ENCODE data around the gene PTPRN2. TPM values are rescaled to one million over a fixed set of nuclear protein-coding genes. Genes with fewer than 3 reads are reported as not detected.

Gene PTPRN2
- total and polyA plus RNA-seq, 9 of the 15 experiments (the other 6 are each of a cell fraction or from before 2014, with no cell fraction given): not detected

DNA sequence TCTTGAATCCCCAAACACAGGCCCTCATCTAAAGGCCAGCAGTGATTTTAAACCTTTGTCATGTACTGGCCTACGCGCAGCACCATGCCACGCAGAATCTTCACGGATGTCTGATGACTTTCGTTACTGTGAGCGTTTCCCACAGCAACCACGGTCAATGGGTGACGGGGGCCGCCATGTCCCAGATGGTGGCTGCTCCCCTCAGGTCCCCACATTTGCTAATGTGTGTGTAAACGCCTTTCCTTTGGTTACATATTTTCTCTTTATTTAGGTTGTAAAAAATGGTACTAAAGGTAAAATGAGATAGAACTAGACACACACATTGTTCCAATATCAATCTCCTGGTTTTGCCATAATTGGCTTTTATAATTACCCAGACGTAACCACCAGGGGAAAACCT lies 699.0 kb downstream of the PTPRN2 start (continued):
- TF ChIP-seq BRF1 (IDR thresholded peaks at IDR 0.05; ENCODE audit: borderline replicate concordance, extremely low read depth, insufficient read length): no peak

DNA sequence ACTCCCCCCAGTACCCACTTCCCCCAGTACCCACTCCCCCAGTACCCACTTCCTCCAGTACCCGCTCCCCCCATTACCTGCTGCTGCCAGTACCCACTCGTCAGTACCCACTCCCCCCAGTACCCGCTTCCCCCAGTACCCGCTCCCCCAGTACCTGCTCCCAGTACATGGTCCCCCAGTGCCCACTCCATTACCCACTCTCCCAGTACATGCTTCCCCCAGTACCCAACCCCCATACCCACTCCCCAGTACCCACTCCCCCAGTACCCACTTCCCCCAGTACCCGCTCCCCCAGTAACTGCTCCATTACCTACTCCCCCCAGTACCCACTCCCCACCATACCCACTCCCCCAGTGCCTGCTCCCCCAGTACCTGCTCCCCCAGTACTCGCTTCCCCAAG lies 700.2 kb downstream of the PTPRN2 start:
- intact Hi-C loops (cut with micrococcal nuclease) (no loop called here), in situ Hi-C loops (cut with MboI) (no loop called here)
- WGBS (ENCODE audit: insufficient coverage, low coverage, missing lambda C conversion rate): 0% methylated on average over 3 of the region's 6 CpGs
- ATAC-seq (no peak), FAIRE-seq (no peak), DNase-seq (ENCODE audit: extremely low read depth in 1 of 4, low spot score in 3 of 4) (no peak)
- ChIA-PET CTCF (ENCODE audit: low intra/inter-chr PET ratio) (no interaction called here), POLR2A (no interaction called here)
- TF ChIP-seq, protein P1, sequence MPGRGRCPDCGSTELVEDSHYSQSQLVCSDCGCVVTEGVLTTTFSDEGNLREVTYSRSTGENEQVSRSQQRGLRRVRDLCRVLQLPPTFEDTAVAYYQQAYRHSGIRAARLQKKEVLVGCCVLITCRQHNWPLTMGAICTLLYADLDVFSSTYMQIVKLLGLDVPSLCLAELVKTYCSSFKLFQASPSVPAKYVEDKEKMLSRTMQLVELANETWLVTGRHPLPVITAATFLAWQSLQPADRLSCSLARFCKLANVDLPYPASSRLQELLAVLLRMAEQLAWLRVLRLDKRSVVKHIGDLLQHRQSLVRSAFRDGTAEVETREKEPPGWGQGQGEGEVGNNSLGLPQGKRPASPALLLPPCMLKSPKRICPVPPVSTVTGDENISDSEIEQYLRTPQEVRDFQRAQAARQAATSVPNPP (IDR thresholded peaks at IDR 0.05; ENCODE audit: borderline replicate concordance, insufficient read depth, insufficient read length): no peak
- TF ChIP-seq L3MBTL2 (IDR thresholded peaks at IDR 0.05) (no peak), CHD2 (IDR thresholded peaks at IDR 0.05; ENCODE audit: low read depth, low read length) (no peak)
- peaks cover 6 to 22% of the 10 kb centered on the region in 2 experiments for H3K27me3 ChIP-seq (ENCODE audit: control insufficient read depth in 2 of 2, insufficient read depth in 2 of 2, low read length in 2 of 2)
- H3K79me2 ChIP-seq (ENCODE audit: control insufficient read depth, insufficient read depth, low read length): no peaks in the 10 kb centered on the region
- 0 out of 2 replicates have a peak, but pooled peaks cover 2% of the 10 kb centered on the region for H3K9me3 ChIP-seq (replicated peaks; ENCODE audit: control insufficient read depth, insufficient read depth, low read depth, low read length)
- no peaks in the 10 kb centered on the region for H3K9me1 ChIP-seq (ENCODE audit: control insufficient read depth, insufficient read depth, low read length)
- H3K4me2 ChIP-seq (ENCODE audit: insufficient read depth, low read length): no peak overlapping the region
- H3K4me1 ChIP-seq (replicated peaks in 1 of 2; ENCODE audit: control insufficient read depth in 2 of 2, insufficient read depth in 2 of 2, low read length in 2 of 2): peaks cover 0 to 4% of the 10 kb centered on the region in 2 experiments; a peak in 1 of 5 replicates
- no peak overlapping the region for H3K27ac ChIP-seq (ENCODE audit: extremely low read depth, low read depth, low read length)
- H3K9ac ChIP-seq (ENCODE audit: insufficient read depth in 1 of 2, low read depth in 2 of 2, low read length in 2 of 2): no peak overlapping the region
- H3K4me3 ChIP-seq: no peak overlapping the region
- no peak overlapping the region for H2AFZ ChIP-seq (ENCODE audit: low read depth, low read length)
- BruUV-seq (replicated peaks): no TSS peak
- H4K20me1 ChIP-seq (replicated peaks; ENCODE audit: control insufficient read depth, insufficient read depth, low read length): no peaks in the 10 kb centered on the region
- no peaks in the 10 kb centered on the region for H3K36me3 ChIP-seq (ENCODE audit: control insufficient read depth, insufficient read depth, low read length)
